ENCODE data around the gene NXPE2.

NXPE2 gene

DNA sequence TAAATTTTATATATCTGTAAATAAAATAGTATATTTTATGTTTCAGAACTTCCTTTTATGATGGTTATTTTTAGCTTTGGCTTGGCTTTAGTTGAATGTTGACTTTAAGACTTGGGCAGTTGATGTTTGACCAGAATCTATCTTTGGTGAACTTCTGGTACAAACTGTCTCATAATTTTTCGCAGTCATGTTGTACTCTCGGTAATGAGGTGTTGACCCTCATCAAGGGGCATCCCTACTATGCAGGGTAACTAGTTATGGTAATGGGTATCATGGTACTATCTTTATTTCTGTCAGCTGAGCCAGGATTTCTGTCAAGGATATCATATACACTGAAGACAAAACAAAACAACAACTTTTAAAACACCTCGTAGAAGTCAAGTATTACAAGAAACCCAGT is 67.7 kb downstream of the NXPE2 start:
- DNase-seq, result no peak
